ENCODE data around the gene RTN1.

Gene RTN1, protein sequence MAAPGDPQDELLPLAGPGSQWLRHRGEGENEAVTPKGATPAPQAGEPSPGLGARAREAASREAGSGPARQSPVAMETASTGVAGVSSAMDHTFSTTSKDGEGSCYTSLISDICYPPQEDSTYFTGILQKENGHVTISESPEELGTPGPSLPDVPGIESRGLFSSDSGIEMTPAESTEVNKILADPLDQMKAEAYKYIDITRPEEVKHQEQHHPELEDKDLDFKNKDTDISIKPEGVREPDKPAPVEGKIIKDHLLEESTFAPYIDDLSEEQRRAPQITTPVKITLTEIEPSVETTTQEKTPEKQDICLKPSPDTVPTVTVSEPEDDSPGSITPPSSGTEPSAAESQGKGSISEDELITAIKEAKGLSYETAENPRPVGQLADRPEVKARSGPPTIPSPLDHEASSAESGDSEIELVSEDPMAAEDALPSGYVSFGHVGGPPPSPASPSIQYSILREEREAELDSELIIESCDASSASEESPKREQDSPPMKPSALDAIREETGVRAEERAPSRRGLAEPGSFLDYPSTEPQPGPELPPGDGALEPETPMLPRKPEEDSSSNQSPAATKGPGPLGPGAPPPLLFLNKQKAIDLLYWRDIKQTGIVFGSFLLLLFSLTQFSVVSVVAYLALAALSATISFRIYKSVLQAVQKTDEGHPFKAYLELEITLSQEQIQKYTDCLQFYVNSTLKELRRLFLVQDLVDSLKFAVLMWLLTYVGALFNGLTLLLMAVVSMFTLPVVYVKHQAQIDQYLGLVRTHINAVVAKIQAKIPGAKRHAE

DNA sequence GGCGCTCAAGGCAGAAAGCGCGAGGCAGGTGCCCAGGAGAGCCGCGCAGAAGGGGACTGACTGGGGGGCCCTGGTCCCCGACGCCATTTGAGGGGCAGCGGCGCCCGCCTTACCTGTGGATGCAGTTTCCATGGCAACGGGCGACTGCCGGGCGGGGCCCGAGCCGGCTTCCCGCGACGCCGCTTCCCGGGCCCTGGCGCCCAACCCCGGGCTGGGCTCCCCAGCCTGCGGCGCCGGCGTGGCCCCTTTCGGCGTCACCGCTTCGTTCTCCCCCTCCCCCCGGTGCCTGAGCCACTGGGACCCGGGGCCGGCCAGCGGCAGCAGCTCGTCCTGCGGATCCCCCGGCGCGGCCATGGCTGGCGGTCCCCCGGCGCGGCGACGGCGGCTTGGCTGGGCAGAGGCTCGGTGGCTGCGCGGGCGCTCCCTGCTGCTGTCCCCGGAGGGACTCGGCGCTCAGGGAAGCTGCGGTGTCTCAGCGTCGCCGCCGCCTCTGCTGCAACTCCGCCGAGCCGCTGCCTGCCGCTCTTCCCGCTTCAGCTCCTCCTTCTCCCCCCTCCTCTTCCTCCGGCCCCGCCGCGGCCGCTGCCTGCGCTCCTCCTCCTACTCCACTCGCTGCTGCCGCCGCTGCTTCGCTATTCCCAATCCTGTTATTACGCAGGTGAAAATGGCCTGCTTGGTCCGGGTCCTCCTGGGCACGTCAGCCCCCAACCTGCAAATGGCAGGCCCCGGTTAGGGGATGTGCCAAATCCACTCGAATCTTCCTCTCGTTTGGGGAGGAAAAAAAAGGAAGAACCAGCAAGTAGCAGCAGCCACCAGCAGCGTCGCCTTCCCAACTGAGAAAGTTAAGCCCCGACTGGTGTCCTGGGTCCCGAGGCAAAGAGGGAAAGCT, at the start of gene RTN1:
Gene RTN1 (minus strand): TSS at position 500 of the 889 bp plus-strand sequence. CDS start 146 bp downstream, at position 354.
- DNase-seq = peak; percentile 64 to 68

- DNase-seq = no peak
Measured at GRCh38 chr14:59920378-59920683, 49.8 kb upstream of the RTN1 start.

DNA sequence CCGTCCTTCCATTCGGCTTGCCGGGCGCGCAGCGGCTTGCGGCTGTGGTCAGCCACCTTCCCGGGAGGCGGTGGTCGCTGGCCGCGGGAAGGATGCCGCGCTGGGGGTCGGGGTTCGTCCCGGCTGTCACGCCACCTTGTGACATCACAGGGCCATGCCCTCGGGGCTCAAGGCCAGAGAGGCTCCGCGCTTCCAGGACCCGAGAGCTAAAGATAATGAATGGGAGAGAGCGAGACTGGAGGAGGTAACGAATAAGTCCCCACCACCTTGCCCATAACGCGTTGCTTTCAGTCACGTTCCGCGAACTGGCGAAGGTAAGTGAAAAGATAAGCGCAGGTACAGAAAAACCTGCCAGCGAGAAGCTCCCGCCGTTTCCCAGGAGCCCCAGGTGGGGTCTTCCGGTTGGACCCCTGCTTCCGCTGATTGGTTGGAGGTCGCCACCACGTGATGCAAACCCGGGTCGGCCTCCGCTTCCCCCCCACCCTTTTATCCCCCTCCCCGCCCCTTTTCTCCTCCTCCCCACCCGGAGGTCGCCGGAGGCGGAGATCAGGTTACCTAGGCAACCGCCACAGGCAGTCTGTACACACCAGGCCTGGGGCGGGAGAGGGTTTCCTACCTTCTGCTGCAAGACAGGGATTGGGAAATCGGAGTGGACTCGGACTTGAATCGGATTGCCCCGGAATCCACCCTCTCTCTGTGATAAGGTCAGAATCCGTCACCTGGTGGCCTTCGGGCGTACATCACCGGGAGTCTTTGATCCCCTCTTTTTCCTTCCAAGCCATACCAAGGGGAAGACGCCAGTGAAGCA, 49.2 kb upstream of the RTN1 start, which contains the start of gene LRRC9:
Gene LRRC9 (plus strand): TSS at position 575 of the 808 bp plus-strand sequence.
- no peak for DNase-seq

GRCh38 chr14:59918824-59919569, 48.4 kb upstream of the RTN1 start:
- peak in 1 of 2 experiments; percentile 13 for DNase-seq

GRCh38 chr14:59913187-59913586, 42.6 kb upstream of the RTN1 start:
- DNase-seq = no peak

- DNase-seq = no peak
Measured at GRCh38 chr14:59912443-59912842, 41.9 kb upstream of the RTN1 start.

DNA sequence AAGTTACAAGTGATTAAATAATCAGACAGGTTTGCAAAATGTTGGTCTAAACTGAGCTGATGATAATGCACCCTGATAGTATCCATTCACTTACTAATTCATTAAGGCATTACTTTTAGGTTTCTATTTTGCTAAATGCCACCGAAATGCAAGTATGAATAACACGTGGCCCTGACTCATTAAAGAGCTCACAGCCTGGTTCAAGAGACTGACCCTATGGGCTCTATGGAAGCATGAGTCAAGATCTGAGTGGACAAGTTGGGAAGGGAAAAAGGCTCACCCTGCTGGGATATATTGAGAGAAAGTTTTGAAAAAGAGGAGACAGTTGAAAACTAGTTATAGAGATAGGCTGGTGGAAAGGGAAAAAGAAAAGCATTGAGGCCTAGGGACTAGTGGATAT, 34.6 kb upstream of the RTN1 start:
- DNase-seq = no peak

GRCh38 chr14:59904184-59904583, 33.6 kb upstream of the RTN1 start:
- no peak for DNase-seq

- no peak for DNase-seq
Measured at GRCh38 chr14:59900556-59900955, 30.0 kb upstream of the RTN1 start.

DNA sequence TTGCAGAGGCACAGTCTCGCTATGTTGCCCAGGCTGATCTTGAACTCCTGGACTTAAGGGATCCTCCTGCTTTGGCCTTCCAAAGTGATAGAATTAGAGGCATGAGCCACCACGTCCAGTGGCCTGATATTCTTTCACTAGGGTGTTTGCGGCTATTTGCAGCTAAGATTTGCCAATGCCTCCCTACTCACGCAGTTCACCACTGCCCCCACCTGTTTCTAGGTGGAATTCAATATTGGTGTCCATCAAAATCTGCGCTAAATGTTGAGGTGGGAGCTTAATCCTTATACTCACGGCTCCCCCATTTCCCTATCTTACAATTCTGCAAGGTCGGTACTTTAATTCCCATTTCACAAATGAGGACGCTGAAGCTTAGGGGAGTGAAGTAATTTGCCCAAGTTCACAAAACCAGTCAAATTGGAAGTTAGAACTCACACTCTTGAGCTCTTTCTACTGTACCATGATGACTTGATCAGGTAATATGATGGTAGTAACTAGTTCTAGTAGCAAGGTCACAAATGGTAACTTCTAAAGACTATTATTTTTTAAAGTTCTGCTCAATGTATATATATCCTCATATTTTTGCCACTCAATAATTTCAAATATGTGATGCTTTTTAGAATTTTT, 27.3 kb upstream of the RTN1 start:
- peak; percentile 41 to 43 for DNase-seq

- no peak for DNase-seq
Measured at GRCh38 chr14:59895721-59896120, 25.1 kb upstream of the RTN1 start.

- DNase-seq = peak; percentile 10 to 53
Measured at GRCh38 chr14:59890676-59891075, 20.1 kb upstream of the RTN1 start.

GRCh38 chr14:59882957-59883356, 12.4 kb upstream of the RTN1 start:
- no peak for DNase-seq

DNA sequence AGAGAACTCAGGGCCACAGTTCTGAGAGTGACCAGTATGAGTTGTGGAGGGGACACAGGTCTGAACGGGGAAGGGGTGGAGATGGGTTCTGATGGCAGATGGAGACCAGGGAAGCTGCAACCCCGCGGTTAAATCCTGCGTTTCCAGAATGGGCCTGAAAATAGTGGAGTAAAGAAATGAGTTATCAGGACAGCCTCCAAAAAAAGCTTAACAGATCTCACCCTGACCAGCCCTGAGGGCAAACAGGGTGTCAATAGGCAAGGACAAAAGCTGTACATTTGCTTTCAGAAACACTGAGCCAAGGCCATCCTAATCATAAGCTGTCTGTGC, 555 bp upstream of the RTN1 start:
- DNase-seq = no peak

DNA sequence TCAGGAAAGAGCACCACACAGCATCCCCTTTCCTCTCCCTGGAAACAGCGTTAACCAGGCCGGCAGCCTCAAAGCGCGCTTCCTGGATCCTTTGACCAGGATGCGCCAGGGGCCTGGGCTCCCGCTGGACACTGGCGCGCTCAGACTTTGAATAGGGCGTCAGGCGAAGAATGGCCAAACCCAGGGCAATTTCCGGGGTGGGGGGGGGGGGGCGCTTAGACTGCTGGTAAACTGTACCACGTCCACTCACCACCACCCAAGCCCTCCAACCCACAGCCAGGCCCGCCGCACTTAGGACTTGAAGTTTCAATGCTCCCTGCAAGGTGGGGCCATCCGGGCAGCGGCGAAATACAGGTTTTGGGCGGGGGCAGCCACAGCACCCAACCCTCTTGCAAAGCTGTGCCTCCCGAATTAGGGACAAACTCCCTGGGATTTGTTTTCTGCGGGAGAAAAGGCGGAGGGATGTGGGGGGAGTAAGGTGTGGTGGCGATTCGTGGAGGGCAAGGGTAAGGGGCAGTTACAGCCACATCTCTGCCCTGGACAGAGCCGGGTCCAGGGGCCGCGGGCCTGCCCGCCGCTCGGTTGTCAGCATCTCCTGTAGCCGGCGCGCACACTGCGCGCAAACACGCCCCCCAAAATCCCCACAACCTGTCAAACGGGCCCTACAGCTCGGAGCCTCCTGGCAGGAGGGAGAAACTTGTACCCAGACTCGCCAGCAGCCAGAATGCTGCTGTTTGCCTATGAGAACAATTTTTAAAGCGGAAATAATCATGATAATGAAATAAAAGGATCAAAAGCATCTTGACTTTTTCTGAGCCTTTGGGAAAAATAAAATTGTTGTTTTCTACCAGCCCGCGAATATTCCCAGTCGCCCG, 958 bp downstream of the RTN1 start:
- no peak for DNase-seq

- no peak for DNase-seq
Measured at GRCh38 chr14:59868021-59868420, 2.6 kb downstream of the RTN1 start.

- DNase-seq = no peak
Measured at GRCh38 chr14:59863806-59864525, 6.6 kb downstream of the RTN1 start.

DNA sequence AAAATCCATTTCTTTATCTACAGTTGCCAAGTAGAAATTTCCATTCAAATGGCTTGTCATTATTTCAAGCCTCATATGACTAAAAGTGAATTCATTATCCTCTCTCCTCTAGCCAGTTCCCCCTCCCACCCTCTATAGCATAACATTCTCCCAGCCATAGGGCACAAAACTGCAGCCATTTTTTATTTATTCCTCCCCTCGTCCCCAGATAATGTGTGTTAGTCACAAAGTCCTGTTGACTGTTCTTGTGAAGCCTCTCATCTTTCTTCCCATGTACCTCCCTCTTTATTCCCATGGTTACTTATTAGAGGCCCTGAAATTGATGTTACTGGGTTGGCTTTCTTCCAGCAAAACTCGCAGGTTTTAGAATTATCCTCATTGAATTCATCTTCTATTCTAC, 13.2 kb downstream of the RTN1 start:
- no peak for DNase-seq

GRCh38 chr14:59852350-59852749, 18.2 kb downstream of the RTN1 start:
- DNase-seq = peak in 1 of 2 experiments; percentile 41
